A549 (cell line): ENCODE data around the gene TYK2. TPM values are rescaled to one million over a fixed set of nuclear protein-coding genes. Genes with fewer than 3 reads are reported as not detected.
A peak's percentile ranks its signal among the peaks of the same experiment; 100 is the strongest.

Experiments
- ATAC-seq, 2 experiments: fragments of 200-7000 bp in 1 of 2; fragments of >200 bp in 1 of 2; cut with Nextera tagmentation in 1 of 2; cut with Tn5 transposase in 1 of 2; 3 replicates each; pipeline versions ENCODE4 v1.8.0 to v1.9.1; 2018 to 2020; ENCODE audit warnings: mild to moderate bottlenecking in 1 of 2, moderate library complexity in 1 of 2
- CTCF ChIA-PET: fragments of 300-600 bp; sonication (Branson Sonifier 250); formaldehyde crosslinking; extraction: SDS; loops from one replicate; lab custom pipeline; 2021; ENCODE audit warnings: antibody characterized with exemption, inconsistent platforms; lab: Yijun Ruan, JAX
- POLR2A ChIA-PET: fragments of 350-600 bp; formaldehyde crosslinking; extraction: SDS; loops from one replicate; lab custom pipeline; 2021; ENCODE audit warnings: antibody characterized with exemption, inconsistent platforms; lab: Yijun Ruan, JAX
- DNase-seq, 2 experiments: peaks; one replicate each; pipeline versions ENCODE4 v3.0.0 to v3.0.0-alpha.2; 2011 to 2016; ENCODE audit warnings: low read depth in 1 of 2, low spot score in 1 of 2
- FAIRE-seq: peaks from 2 replicates; lab custom pipeline; 2011; peaks lifted over from hg19 to GRCh38; lab: Jason Lieb, UNC
- H3K27ac ChIP-seq, 2 experiments: fragments of >200 bp; sonication (Bioruptor Twin); formaldehyde crosslinking; 3 replicates each; pipeline ENCODE4 v1.5.1; 2016 to 2017
- H3K4me1 ChIP-seq: fragments of >200 bp; sonication (Bioruptor Twin); formaldehyde crosslinking; 3 replicates; pipeline ENCODE4 v1.6.1; 2016
- H3K4me2 ChIP-seq: fragments of >200 bp; sonication (Bioruptor Twin); formaldehyde crosslinking; 3 replicates; pipeline ENCODE4 v1.6.1; 2016
- H3K4me3 ChIP-seq: fragments of >200 bp; sonication (Bioruptor Twin); formaldehyde crosslinking; 3 replicates; pipeline ENCODE4 v1.5.1; 2016
- H3K9me3 ChIP-seq: fragments of >200 bp; sonication (Bioruptor Twin); formaldehyde crosslinking; 3 replicates; pipeline ENCODE4 v1.6.1; 2016
- BHLHE40 ChIP-seq: IDR thresholded peaks from 2 replicates; pipeline ENCODE4 v1.6.1; 2012; ENCODE audit warnings: low read depth, low read length, inconsistent platforms
- CBX2 ChIP-seq: fragments of 200-600 bp; sonication (generic); IDR thresholded peaks from 2 replicates; pipeline ENCODE4 v1.6.1; 2016; ENCODE audit warnings: low read depth, mild to moderate bottlenecking, borderline replicate concordance
- CBX8 ChIP-seq: fragments of 200-600 bp; sonication (generic); IDR thresholded peaks from 2 replicates; pipeline ENCODE4 v1.6.1; 2016
- EHF ChIP-seq: fragments of 250-450 bp; sonication (Bioruptor Pico); IDR thresholded peaks from 2 replicates; pipeline ENCODE4 v1.5.0; 2020; ENCODE audit warnings: mild to moderate bottlenecking
- FOSB ChIP-seq: fragments of 250-450 bp; sonication (Bioruptor Pico); IDR thresholded peaks from 2 replicates; pipeline ENCODE4 v1.5.0; 2020; ENCODE audit warnings: mild to moderate bottlenecking, moderate library complexity
- FOXS1 ChIP-seq: fragments of 250-450 bp; sonication (Bioruptor Pico); IDR thresholded peaks from 2 replicates; pipeline ENCODE4 v1.5.0; 2020; ENCODE audit warnings: mild to moderate bottlenecking, moderate library complexity
- HDAC2 ChIP-seq: fragments of 200-600 bp; sonication (generic); IDR thresholded peaks from 2 replicates; pipeline ENCODE4 v1.6.1; 2016
- HOXA7 ChIP-seq: fragments of 250-450 bp; sonication (Bioruptor Pico); IDR thresholded peaks from 2 replicates; pipeline ENCODE4 v1.5.0; 2020; ENCODE audit warnings: mild to moderate bottlenecking, moderate library complexity
- HOXB13 ChIP-seq: fragments of 250-450 bp; sonication (Bioruptor Pico); IDR thresholded peaks from 2 replicates; pipeline ENCODE4 v1.5.0; 2020; ENCODE audit warnings: low read depth, mild to moderate bottlenecking, moderate library complexity
- HOXB5 ChIP-seq: fragments of 250-450 bp; sonication (Bioruptor Pico); IDR thresholded peaks from 2 replicates; pipeline ENCODE4 v1.5.0; 2020; ENCODE audit warnings: mild to moderate bottlenecking, moderate library complexity
- JUNB ChIP-seq: fragments of >200 bp; sonication (Bioruptor Twin); formaldehyde crosslinking; IDR thresholded peaks from 2 replicates; pipeline ENCODE4 v1.6.1; 2016
- KDM5A ChIP-seq: fragments of 200-600 bp; sonication (generic); IDR thresholded peaks from 2 replicates; pipeline ENCODE4 v1.6.1; 2016; ENCODE audit warnings: antibody characterized with exemption, mild to moderate bottlenecking
- MAZ ChIP-seq: fragments of 150-350 bp; IDR thresholded peaks from 2 replicates; pipeline ENCODE4 v1.6.1; 2014; ENCODE audit warnings: antibody characterized with exemption, low read depth, low read length, borderline replicate concordance
- NPAS2 ChIP-seq: fragments of 250-450 bp; sonication (Bioruptor Pico); IDR thresholded peaks from 2 replicates; pipeline ENCODE4 v1.8.0; 2022; ENCODE audit warnings: mild to moderate bottlenecking, moderate library complexity, borderline replicate concordance
- PHF8 ChIP-seq: fragments of 200-600 bp; sonication (generic); IDR thresholded peaks from 2 replicates; pipeline ENCODE4 v1.6.1; 2016; ENCODE audit warnings: low read depth, mild to moderate bottlenecking, antibody characterized with exemption, moderate library complexity, borderline replicate concordance
- POLR2A ChIP-seq: IDR thresholded peaks from 2 replicates; pipeline ENCODE4 v1.6.1; 2012; ENCODE audit warnings: mild to moderate bottlenecking, low read length
- RAD21 ChIP-seq, 2 experiments: fragments of >200 bp in 1 of 2; sonication (Bioruptor Twin) in 1 of 2; formaldehyde crosslinking in 1 of 2; IDR thresholded peaks in 1 of 2; conservative IDR thresholded peaks in 1 of 2; 2 replicates in 1 of 2; 3 replicates in 1 of 2; pipeline ENCODE4 v1.6.1; 2012 to 2018; ENCODE audit warnings: inconsistent platforms in 1 of 2
- RCOR1 ChIP-seq: fragments of 150-350 bp; IDR thresholded peaks from 2 replicates; pipeline ENCODE4 v1.6.1; 2014; ENCODE audit warnings: antibody characterized with exemption, low read length, low read depth
- SMC3 ChIP-seq: fragments of >200 bp; sonication (Bioruptor Twin); formaldehyde crosslinking; IDR thresholded peaks from 3 replicates; pipeline ENCODE4 v1.6.1; 2018; ENCODE audit warnings: inconsistent platforms
- TFCP2L1 ChIP-seq: fragments of 250-450 bp; sonication (Bioruptor Pico); IDR thresholded peaks from 2 replicates; pipeline ENCODE4 v1.5.0; 2021; ENCODE audit warnings: mild to moderate bottlenecking
- TP53 ChIP-seq: fragments of 250-450 bp; sonication (Bioruptor Pico); IDR thresholded peaks from 2 replicates; pipeline ENCODE4 v1.5.0; 2021; ENCODE audit warnings: mild to moderate bottlenecking, moderate library complexity
- ZC3H11A ChIP-seq: fragments of 450-650 bp; IDR thresholded peaks from 2 replicates; pipeline ENCODE4 v1.6.1; 2014; ENCODE audit warnings: antibody characterized with exemption, mild to moderate bottlenecking
- ZFP36 ChIP-seq: fragments of 450-650 bp; IDR thresholded peaks from 2 replicates; pipeline ENCODE4 v1.6.1; 2014; ENCODE audit warnings: borderline replicate concordance; ENCODE audit not compliant: partially characterized antibody
- ZSCAN20 ChIP-seq: fragments of 250-450 bp; sonication (Bioruptor Pico); IDR thresholded peaks from 2 replicates; pipeline ENCODE4 v1.8.0; 2022; ENCODE audit warnings: mild to moderate bottlenecking, moderate library complexity
- WGBS: methylation state at CpG from one replicate; pipeline ENCODE4 v1.1.6; 2017; ENCODE audit errors: missing lambda C conversion rate; 5-methylcytosine and 5-hydroxymethylcytosine counted together
- polyA plus RNA-seq, 4 experiments: library from polyadenylated mRNA; depleted of rRNA in 3 of 4; stranded (reverse); fragments of >200 nt; fragmentation: RNase III in 1 of 4; extraction: RNeasy Plus Mini Kit Qiagen cat#74134 plus additional on column Dnase treatment in 1 of 4; gene quantifications; 2 replicates in 3 of 4; 3 replicates in 1 of 4; pipeline ENCODE4 v1.2.3, GENCODE V29; 2011 to 2017
- TF ChIP-seq, protein P1 (sequence below): IDR thresholded peaks from 2 replicates; pipeline ENCODE4 v1.6.1; 2012
- TF ChIP-seq, protein P2 (sequence below): IDR thresholded peaks from 2 replicates; pipeline ENCODE4 v1.6.1; 2012

The TYK2 gene
- polyA plus RNA-seq, 2 of the 4 experiments (the other 2 are of a cell fraction), result 17.0 to 57.1 TPM

DNA sequence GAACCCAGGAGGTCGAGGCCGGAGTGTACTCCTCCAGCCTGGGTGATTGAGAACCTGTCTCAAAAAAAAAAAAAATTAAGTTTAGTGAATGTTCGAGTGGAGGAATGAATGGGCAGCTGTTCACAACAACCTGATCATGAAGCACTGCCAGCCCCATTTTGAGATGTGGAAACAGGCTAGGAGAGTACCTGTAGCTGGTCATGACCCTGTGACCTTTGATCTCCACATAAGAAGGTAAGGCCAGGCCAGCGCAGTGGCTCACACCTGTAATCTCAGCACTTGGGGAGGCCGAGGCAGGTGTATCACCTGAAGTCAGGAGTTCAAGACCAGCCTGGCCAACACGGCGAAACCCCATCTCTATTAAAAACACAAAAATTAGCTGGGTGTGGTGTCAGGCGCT, 54.6 kb downstream of the TYK2 start:
- POLR2A ChIA-PET, result no interaction called here
- Histone ChIP-seq H3K4me2 (no peak overlapping the region), H3K4me3 (no peak overlapping the region), H3K4me1 (no peaks in the 10 kb centered on the region), H3K27ac (no peak overlapping the region), H3K9me3 (no peaks in the 10 kb centered on the region)
- CTCF ChIA-PET, result interaction anchor here (1.3 kb wide), 1 partner anchor 67 kb away, joined by 6 read pairs; no protein-coding TSS in a partner anchor
- FAIRE-seq (no peak), ATAC-seq (no peak), DNase-seq (no peak)
- WGBS, result 90% methylated on average over 7 of the region's 8 CpGs
- no peak for TF ChIP-seq RAD21 (conservative IDR thresholded peaks at IDR 0.05 in 1 of 2, IDR thresholded peaks at IDR 0.05 in 1 of 2)
- no peak for TF ChIP-seq HOXB5
- TF ChIP-seq EHF, result no peak
- TF ChIP-seq NPAS2, result no peak
- TF ChIP-seq FOSB, result no peak
- no peak for TF ChIP-seq RCOR1

DNA sequence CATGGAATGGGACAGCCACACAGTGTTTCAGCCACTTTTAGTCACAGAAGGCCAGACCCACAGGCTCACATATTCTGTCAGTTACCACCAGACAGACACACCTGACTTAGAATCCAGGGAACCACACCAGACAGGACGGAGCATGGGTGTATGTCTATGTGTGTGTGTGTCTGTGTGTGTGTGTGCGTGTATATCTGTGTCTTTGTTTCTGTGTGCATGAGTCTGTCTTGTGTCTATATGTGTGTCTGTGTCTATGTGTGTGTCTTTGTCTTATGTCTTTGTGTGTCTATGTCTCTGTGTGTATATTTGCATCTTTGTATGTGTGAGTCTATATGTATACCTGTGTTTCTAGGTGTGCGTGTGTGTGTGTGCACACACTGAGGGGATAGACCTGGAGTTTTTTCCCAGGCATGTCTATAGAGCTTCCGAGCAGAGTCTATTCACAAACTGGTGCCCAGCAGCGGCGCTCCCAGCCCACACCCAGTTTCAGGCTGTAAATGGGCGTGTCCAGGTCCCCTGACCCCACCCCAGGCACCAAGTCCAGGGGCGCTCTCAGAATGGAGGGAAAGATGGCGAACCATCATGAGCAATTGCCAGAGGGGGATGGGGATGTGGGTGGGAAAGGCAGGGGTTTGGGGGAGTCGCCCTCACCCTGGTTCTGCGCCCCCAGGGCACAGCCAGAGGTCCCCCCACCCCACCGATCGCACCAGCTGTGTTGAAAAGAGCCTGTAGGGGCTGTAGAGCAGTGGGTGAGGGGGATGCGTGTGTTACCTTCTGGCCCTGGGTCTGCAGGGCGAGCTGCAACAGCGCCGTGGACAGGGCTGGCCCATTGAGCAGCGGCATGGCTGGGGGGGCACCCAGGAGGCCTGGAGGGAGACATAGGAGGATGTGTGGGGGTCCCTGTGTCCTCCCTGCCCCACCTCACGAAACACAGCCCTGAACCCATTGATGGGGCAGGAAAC, 58.2 kb downstream of the TYK2 start:
- Histone ChIP-seq H3K4me2 (no peak overlapping the region), H3K4me3 (no peak overlapping the region), H3K27ac (no peak overlapping the region), H3K4me1 (no peaks in the 10 kb centered on the region), H3K9me3 (no peaks in the 10 kb centered on the region)
- ChIA-PET POLR2A (interaction anchor here (1.3 kb wide), 1 partner anchor 11 kb away, joined by 4 read pairs; the partner anchor contains the start of gene RAVER1), CTCF (interaction anchor here (1.1 to 1.6 kb wide), 2 partner anchors 26 to 73 kb away, joined by 3 read pairs; no protein-coding TSS in a partner anchor)
- 95% methylated on average over 11 of the region's 19 CpGs for WGBS
- no peak for FAIRE-seq
- ATAC-seq, result peak; percentile 7 to 30; a peak in 4 of 6 replicates
- no peak for DNase-seq
- TF ChIP-seq NPAS2 (no peak), SMC3 (no peak), PHF8 (no peak), ZSCAN20 (no peak), HDAC2 (no peak), ZC3H11A (no peak), FOXS1 (no peak), HOXB13 (CRISPR knock-in tag) (no peak), FOSB (no peak), POLR2A (no peak), CBX2 (no peak), TFCP2L1 (CRISPR knock-in tag) (no peak), JUNB (no peak), ZFP36 (no peak), TP53 (CRISPR knock-in tag) (no peak), HOXB5 (no peak)
- TF ChIP-seq, protein P1, sequence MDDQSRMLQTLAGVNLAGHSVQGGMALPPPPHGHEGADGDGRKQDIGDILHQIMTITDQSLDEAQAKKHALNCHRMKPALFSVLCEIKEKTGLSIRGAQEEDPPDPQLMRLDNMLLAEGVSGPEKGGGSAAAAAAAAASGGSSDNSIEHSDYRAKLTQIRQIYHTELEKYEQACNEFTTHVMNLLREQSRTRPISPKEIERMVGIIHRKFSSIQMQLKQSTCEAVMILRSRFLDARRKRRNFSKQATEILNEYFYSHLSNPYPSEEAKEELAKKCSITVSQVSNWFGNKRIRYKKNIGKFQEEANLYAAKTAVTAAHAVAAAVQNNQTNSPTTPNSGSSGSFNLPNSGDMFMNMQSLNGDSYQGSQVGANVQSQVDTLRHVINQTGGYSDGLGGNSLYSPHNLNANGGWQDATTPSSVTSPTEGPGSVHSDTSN, result no peak

DNA sequence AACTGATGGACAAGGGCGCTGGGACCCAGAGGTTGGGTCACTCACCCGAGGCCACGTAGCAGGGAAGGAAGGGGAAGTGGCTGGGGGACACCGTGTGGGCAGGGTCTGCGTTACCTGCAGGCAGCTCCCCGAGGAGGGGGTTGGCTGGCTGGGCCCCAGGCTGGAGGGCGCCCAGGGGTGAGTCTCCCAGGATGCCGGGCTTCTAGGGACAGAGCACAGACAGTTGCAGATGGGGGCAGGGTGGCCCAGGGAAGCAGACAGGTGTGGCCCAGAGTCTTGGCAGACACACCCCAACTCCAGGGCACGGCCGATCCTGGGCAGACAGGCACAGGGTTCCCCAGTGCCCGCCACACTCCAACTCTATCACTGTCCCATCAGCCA, 59.0 kb downstream of the TYK2 start:
- H3K4me3 ChIP-seq, result no peak overlapping the region
- peak; percentile 11 to 19; a peak in 3 of 6 replicates for ATAC-seq
- POLR2A ChIA-PET, result no interaction called here
- TF ChIP-seq, protein P2, sequence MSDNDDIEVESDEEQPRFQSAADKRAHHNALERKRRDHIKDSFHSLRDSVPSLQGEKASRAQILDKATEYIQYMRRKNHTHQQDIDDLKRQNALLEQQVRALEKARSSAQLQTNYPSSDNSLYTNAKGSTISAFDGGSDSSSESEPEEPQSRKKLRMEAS, result no peak
- TF ChIP-seq PHF8, result no peak
- TF ChIP-seq KDM5A, result no peak
- TF ChIP-seq HOXA7 (CRISPR knock-in tag), result no peak
- no peak for TF ChIP-seq CBX8
- no peak for TF ChIP-seq MAZ
- no peak for TF ChIP-seq BHLHE40
- TF ChIP-seq HOXB5, result no peak
- TF ChIP-seq, all 56 proteins: peak for 0
- DNase-seq, result no peak
- 100% methylated on average over 5 of the region's 11 CpGs for WGBS
- peaks cover 2% of the 10 kb centered on the region; the same call in 1 of the 3 replicates for H3K4me1 ChIP-seq
- CTCF ChIA-PET, result interaction anchor here (1.0 to 1.6 kb wide), 2 partner anchors 27 to 83 kb away, joined by 3 read pairs; no protein-coding TSS in a partner anchor
- H3K27ac ChIP-seq, result no peak overlapping the region
- no peak overlapping the region for H3K4me2 ChIP-seq
- no peaks in the 10 kb centered on the region for H3K9me3 ChIP-seq
- FAIRE-seq, result no peak
